Measurements from ENCODE around the gene SNRPA1. TPM values are rescaled to one million over a fixed set of nuclear protein-coding genes. Genes with fewer than 3 reads are reported as not detected.
A peak's percentile ranks its signal among the peaks of the same experiment; 100 is the strongest.

SNRPA1 gene
- total RNA-seq, 1 donor from 2014 or later, result 79.5 TPM

- H3K9me3 ChIP-seq (ENCODE audit: insufficient read depth, low read depth, low read length), result no peaks in the 10 kb centered on the region
- peaks cover 29% of the 10 kb centered on the region for H3K4me1 ChIP-seq (ENCODE audit: insufficient read depth, low read length)
- peak; percentile 86 for DNase-seq (ENCODE audit: low read depth)
- peaks cover 3% of the 10 kb centered on the region for H3K9me3 Mint-ChIP-seq (ENCODE audit: unreplicated experiment)
- H3K4me3 Mint-ChIP-seq (ENCODE audit: unreplicated experiment), result no peak overlapping the region
- H3K36me3 Mint-ChIP-seq (ENCODE audit: low read depth, unreplicated experiment), result peaks cover 22% of the 10 kb centered on the region
- H2AFZ ChIP-seq (ENCODE audit: low read depth, low read length), result no peak overlapping the region
- no peak overlapping the region for H3K27ac Mint-ChIP-seq (ENCODE audit: unreplicated experiment)
- peaks cover 13% of the 10 kb centered on the region for H3K36me3 ChIP-seq (ENCODE audit: insufficient read depth, low read length)
- no peaks in the 10 kb centered on the region for H3K27me3 ChIP-seq (ENCODE audit: insufficient read depth, low read length)
- H4K20me1 ChIP-seq (ENCODE audit: insufficient read depth, low read length), result peaks cover 14% of the 10 kb centered on the region
- H3K79me2 ChIP-seq (ENCODE audit: insufficient read depth, low read length), result no peaks in the 10 kb centered on the region
- H3K27me3 Mint-ChIP-seq (ENCODE audit: low read depth, unreplicated experiment), result peaks cover 2% of the 10 kb centered on the region
- H3K4me2 ChIP-seq (ENCODE audit: low read length), result no peak overlapping the region
- no peak overlapping the region for H3K9ac ChIP-seq (ENCODE audit: low read length)
- no peak overlapping the region for H3K4me3 ChIP-seq (ENCODE audit: insufficient read depth, low read depth, low read length)
- TF ChIP-seq, protein P1, sequence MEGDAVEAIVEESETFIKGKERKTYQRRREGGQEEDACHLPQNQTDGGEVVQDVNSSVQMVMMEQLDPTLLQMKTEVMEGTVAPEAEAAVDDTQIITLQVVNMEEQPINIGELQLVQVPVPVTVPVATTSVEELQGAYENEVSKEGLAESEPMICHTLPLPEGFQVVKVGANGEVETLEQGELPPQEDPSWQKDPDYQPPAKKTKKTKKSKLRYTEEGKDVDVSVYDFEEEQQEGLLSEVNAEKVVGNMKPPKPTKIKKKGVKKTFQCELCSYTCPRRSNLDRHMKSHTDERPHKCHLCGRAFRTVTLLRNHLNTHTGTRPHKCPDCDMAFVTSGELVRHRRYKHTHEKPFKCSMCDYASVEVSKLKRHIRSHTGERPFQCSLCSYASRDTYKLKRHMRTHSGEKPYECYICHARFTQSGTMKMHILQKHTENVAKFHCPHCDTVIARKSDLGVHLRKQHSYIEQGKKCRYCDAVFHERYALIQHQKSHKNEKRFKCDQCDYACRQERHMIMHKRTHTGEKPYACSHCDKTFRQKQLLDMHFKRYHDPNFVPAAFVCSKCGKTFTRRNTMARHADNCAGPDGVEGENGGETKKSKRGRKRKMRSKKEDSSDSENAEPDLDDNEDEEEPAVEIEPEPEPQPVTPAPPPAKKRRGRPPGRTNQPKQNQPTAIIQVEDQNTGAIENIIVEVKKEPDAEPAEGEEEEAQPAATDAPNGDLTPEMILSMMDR (IDR thresholded peaks at IDR 0.05; ENCODE audit: insufficient read depth, low read depth, low read length), result no peak
- no peak for TF ChIP-seq EZH2 (IDR thresholded peaks at IDR 0.05; ENCODE audit: insufficient read depth, low read length)
- FAIRE-seq, result no peak
- no peak overlapping the region for H3K27ac ChIP-seq (ENCODE audit: low read depth, low read length)
- peaks cover 5% of the 10 kb centered on the region for H3K4me1 Mint-ChIP-seq (ENCODE audit: low read depth, unreplicated experiment)
Observed at GRCh38 chr15:101266034-101266433, 29.0 kb downstream of the SNRPA1 start.

- FAIRE-seq, result no peak
- no peak overlapping the region for H3K27ac Mint-ChIP-seq (ENCODE audit: unreplicated experiment)
- no peak overlapping the region for H3K27ac ChIP-seq (ENCODE audit: low read depth, low read length)
Observed at GRCh38 chr15:101264911-101265641, 30.0 kb downstream of the SNRPA1 start.

More at GRCh38 chr15:101264911-101265641, 30.0 kb downstream of the SNRPA1 start:
- Histone ChIP-seq H3K79me2 (ENCODE audit: insufficient read depth, low read length) (no peaks in the 10 kb centered on the region), H3K4me1 (ENCODE audit: insufficient read depth, low read length) (peaks cover 29% of the 10 kb centered on the region), H2AFZ (ENCODE audit: low read depth, low read length) (no peak overlapping the region), H3K9ac (ENCODE audit: low read length) (no peak overlapping the region), H3K4me2 (ENCODE audit: low read length) (no peak overlapping the region), H4K20me1 (ENCODE audit: insufficient read depth, low read length) (peaks cover 7% of the 10 kb centered on the region), H3K9me3 (ENCODE audit: insufficient read depth, low read depth, low read length) (no peaks in the 10 kb centered on the region), H3K4me3 (ENCODE audit: insufficient read depth, low read depth, low read length) (no peak overlapping the region), H3K27me3 (ENCODE audit: insufficient read depth, low read length) (no peaks in the 10 kb centered on the region), H3K36me3 (ENCODE audit: insufficient read depth, low read length) (peaks cover 6% of the 10 kb centered on the region)
- no peak overlapping the region for H3K4me3 Mint-ChIP-seq (ENCODE audit: unreplicated experiment)
- peaks cover 7% of the 10 kb centered on the region for H3K27me3 Mint-ChIP-seq (ENCODE audit: low read depth, unreplicated experiment)
- DNase-seq (ENCODE audit: low read depth), result no peak
- peaks cover 19% of the 10 kb centered on the region for H3K36me3 Mint-ChIP-seq (ENCODE audit: low read depth, unreplicated experiment)
- H3K9me3 Mint-ChIP-seq (ENCODE audit: unreplicated experiment), result peaks cover 3% of the 10 kb centered on the region
- peaks cover 5% of the 10 kb centered on the region for H3K4me1 Mint-ChIP-seq (ENCODE audit: low read depth, unreplicated experiment)
- TF ChIP-seq, protein P1 (IDR thresholded peaks at IDR 0.05; ENCODE audit: insufficient read depth, low read depth, low read length), result no peak
- no peak for TF ChIP-seq EZH2 (IDR thresholded peaks at IDR 0.05; ENCODE audit: insufficient read depth, low read length)

Data from astrocyte (in vitro differentiated cells and primary cell).